HEK293T (cell line): ENCODE data around the gene NANOS1.

Experiments
- CTCF ChIA-PET: fragments of 350-600 bp; formaldehyde crosslinking; extraction: SDS; loops from one replicate; lab custom pipeline; 2021; ENCODE audit warnings: antibody characterized with exemption, inconsistent platforms; lab: Yijun Ruan, JAX
- POLR2A ChIA-PET: fragments of 350-600 bp; formaldehyde crosslinking; extraction: SDS; loops from one replicate; lab custom pipeline; 2020; ENCODE audit warnings: antibody characterized with exemption, inconsistent platforms; lab: Yijun Ruan, JAX
- DNase-seq: peaks from one replicate; pipeline ENCODE4 v3.0.0; 2012; ENCODE audit warnings: mixed read lengths; ENCODE audit errors: extremely low spot score
- ARNT ChIP-seq: fragments of 450-650 bp; IDR thresholded peaks from 2 replicates; pipeline ENCODE4 v1.6.1; 2017; ENCODE audit warnings: mild to moderate bottlenecking
- BHLHE40 ChIP-seq: fragments of 450-650 bp; IDR thresholded peaks from 2 replicates; pipeline ENCODE4 v1.6.1; 2016; ENCODE audit warnings: mild to moderate bottlenecking, moderate library complexity, borderline replicate concordance
- CTBP1 ChIP-seq: fragments of 450-650 bp; IDR thresholded peaks from 2 replicates; pipeline ENCODE4 v1.6.1; 2016; ENCODE audit warnings: borderline replicate concordance
- ELF4 ChIP-seq: fragments of 450-650 bp; IDR thresholded peaks from 2 replicates; pipeline ENCODE4 v1.6.1; 2017; ENCODE audit warnings: antibody characterized with exemption
- FOXA1 ChIP-seq: fragments of 450-650 bp; IDR thresholded peaks from 2 replicates; pipeline ENCODE4 v1.6.1; 2016; ENCODE audit warnings: mild to moderate bottlenecking
- FOXK2 ChIP-seq: fragments of 450-650 bp; IDR thresholded peaks from 2 replicates; pipeline ENCODE4 v1.6.1; 2016; ENCODE audit warnings: mild to moderate bottlenecking
- FOXM1 ChIP-seq: fragments of 450-650 bp; IDR thresholded peaks from 2 replicates; pipeline ENCODE4 v1.6.1; 2017; ENCODE audit warnings: mild to moderate bottlenecking, borderline replicate concordance
- HDGF ChIP-seq: fragments of 450-650 bp; IDR thresholded peaks from 2 replicates; pipeline ENCODE4 v1.6.1; 2017; ENCODE audit warnings: antibody characterized with exemption, borderline replicate concordance
- L3MBTL2 ChIP-seq: fragments of 450-650 bp; conservative IDR thresholded peaks from 2 replicates; pipeline ENCODE4 v1.6.1; 2016; ENCODE audit warnings: mild to moderate bottlenecking
- LEF1 ChIP-seq: fragments of 450-650 bp; IDR thresholded peaks from 2 replicates; pipeline ENCODE4 v1.6.1; 2017; ENCODE audit warnings: mild to moderate bottlenecking, borderline replicate concordance
- NFRKB ChIP-seq: fragments of 450-650 bp; IDR thresholded peaks from 2 replicates; pipeline ENCODE4 v1.6.1; 2016; ENCODE audit warnings: mild to moderate bottlenecking, moderate library complexity
- SP1 ChIP-seq: fragments of 450-650 bp; IDR thresholded peaks from 2 replicates; pipeline ENCODE4 v1.6.1; 2017
- SUZ12 ChIP-seq: fragments of 450-650 bp; IDR thresholded peaks from 2 replicates; pipeline ENCODE4 v1.6.1; 2016; ENCODE audit warnings: mild to moderate bottlenecking
- TARDBP ChIP-seq: fragments of 450-650 bp; IDR thresholded peaks from 2 replicates; pipeline ENCODE4 v1.6.1; 2016
- ZNF384 ChIP-seq: fragments of 450-650 bp; IDR thresholded peaks from 2 replicates; pipeline ENCODE4 v1.6.1; 2016
- TF ChIP-seq, protein P1 (sequence below): fragments of 450-650 bp; IDR thresholded peaks from 2 replicates; pipeline ENCODE4 v1.6.1; 2016

NANOS1 gene

DNA sequence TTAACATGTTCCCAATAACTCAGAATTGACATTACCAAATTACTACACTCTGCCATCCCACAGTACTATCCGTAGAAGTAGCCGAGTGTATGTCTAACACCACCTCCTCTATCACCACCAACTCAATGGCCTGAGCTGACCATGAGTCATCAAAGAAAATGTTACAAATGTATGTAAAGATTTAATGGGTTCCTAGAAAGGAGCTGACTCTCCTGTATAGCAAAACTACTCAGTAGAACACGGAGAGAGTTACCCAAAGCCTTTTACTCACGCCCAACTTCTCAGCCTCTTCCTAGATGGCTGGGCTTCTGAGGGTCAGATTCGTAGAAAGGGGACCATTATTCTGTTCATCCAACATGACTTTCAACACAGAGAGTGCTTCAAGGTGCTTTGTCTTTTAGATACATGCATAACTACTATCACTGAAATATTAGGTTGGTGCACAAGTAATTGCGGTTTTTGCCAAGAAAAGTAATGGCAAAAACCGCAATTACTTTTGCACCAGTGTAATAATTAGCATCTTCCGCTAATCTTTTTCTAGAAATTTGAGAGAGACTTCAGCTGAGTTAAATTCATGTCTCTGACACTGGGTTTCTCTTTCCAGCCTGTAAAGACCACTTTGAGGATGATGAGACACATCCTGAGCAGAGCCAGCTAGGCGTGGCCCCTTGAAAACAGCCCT, 24.0 kb upstream of the NANOS1 start:
- no peak for TF ChIP-seq HDGF
- no peak for TF ChIP-seq FOXA1
- TF ChIP-seq SP1: no peak
- TF ChIP-seq ELF4: no peak
- no peak for TF ChIP-seq CTBP1
- no peak for TF ChIP-seq L3MBTL2
- no peak for TF ChIP-seq NFRKB
- ChIA-PET POLR2A (interaction anchor here (0.8 kb wide), 1 partner anchor 251 kb away, joined by 3 read pairs; no protein-coding TSS in a partner anchor), CTCF (no interaction called here)
- DNase-seq: no peak

DNA sequence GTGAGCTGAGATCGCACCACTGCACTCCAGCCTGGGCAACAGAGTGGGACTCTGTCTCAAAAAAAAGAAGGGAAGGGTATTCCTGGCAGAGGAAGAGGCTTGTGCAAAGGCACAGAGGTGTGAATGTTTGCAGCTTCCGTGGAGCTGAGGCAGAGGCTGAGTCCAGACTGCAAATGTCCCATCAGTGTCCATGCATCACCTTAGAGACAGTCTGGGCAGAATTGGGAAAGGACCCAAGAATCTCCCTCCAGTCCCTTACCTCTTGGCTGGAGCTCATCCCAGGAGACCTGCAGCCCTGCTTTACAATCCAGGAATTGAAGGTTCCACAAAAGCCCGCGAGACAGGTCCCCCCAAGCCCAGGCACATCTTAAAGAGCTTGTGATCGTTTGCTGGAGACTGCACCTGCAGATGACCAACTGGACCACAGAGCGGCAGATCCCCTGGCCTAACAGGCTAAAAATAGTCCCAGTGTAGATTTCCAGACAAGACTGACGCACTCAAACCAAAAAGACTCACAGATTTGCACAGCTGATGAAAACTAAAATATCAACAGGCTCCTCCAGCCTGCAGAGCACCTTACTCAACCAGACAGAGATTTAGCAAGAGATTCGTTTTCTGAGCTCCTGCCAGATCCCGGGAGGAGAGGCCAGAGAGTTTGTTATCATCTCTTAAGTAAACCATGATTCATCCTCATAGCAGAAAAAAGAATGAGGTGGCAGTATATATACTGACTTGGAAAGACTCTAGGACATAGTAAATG, 22.9 kb upstream of the NANOS1 start:
- POLR2A ChIA-PET: no interaction called here
- CTCF ChIA-PET: no interaction called here
- no peak for DNase-seq
- TF ChIP-seq FOXA1 (no peak), NFRKB (no peak), LEF1 (no peak), ARNT (no peak), ELF4 (no peak), L3MBTL2 (no peak), SUZ12 (no peak), ZNF384 (no peak), FOXK2 (no peak), BHLHE40 (no peak), FOXM1 (no peak), CTBP1 (no peak), HDGF (no peak), TARDBP (no peak), SP1 (no peak)
- TF ChIP-seq, protein P1, sequence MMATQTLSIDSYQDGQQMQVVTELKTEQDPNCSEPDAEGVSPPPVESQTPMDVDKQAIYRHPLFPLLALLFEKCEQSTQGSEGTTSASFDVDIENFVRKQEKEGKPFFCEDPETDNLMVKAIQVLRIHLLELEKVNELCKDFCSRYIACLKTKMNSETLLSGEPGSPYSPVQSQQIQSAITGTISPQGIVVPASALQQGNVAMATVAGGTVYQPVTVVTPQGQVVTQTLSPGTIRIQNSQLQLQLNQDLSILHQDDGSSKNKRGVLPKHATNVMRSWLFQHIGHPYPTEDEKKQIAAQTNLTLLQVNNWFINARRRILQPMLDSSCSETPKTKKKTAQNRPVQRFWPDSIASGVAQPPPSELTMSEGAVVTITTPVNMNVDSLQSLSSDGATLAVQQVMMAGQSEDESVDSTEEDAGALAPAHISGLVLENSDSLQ: no peak

DNA sequence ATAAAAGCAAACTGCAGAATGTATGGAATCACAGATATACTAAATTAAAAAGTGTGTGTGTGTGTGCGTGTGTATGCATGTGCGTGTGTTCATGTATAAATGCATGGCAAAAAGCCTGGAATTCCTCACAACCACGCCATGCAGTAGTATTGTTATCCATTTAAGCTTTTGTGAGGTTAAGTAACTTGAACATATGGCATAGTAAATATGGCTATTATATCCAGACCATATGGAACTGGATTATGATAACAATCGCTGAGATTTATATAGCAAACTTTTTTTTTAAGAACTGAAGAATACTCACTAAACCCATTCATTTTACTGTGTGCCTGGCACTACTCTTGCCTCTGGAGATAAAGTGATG, 22.3 kb upstream of the NANOS1 start:
- TF ChIP-seq ELF4 (no peak), SUZ12 (no peak), LEF1 (no peak), ARNT (no peak), FOXM1 (no peak), FOXA1 (no peak), ZNF384 (no peak), HDGF (no peak), L3MBTL2 (no peak), NFRKB (no peak), SP1 (no peak), CTBP1 (no peak), TARDBP (no peak)
- TF ChIP-seq, protein P1: no peak
- ChIA-PET POLR2A (no interaction called here), CTCF (no interaction called here)

GRCh38 chr10:119020627-119020946, 8.9 kb upstream of the NANOS1 start:
- TF ChIP-seq ELF4: 0 out of 2 replicates have a peak, but pooled peaks have one; percentile 7
- TF ChIP-seq FOXA1: no peak
- CTCF ChIA-PET: interaction anchor here (0.6 to 0.7 kb wide), 3 partner anchors 13 to 491 kb away, joined by 3 to 4 read pairs (median 3); no protein-coding TSS in a partner anchor
- POLR2A ChIA-PET: no interaction called here
- no peak for DNase-seq

More for the DNA sequence above, 22.3 kb upstream of the NANOS1 start:
- no peak for DNase-seq

DNA sequence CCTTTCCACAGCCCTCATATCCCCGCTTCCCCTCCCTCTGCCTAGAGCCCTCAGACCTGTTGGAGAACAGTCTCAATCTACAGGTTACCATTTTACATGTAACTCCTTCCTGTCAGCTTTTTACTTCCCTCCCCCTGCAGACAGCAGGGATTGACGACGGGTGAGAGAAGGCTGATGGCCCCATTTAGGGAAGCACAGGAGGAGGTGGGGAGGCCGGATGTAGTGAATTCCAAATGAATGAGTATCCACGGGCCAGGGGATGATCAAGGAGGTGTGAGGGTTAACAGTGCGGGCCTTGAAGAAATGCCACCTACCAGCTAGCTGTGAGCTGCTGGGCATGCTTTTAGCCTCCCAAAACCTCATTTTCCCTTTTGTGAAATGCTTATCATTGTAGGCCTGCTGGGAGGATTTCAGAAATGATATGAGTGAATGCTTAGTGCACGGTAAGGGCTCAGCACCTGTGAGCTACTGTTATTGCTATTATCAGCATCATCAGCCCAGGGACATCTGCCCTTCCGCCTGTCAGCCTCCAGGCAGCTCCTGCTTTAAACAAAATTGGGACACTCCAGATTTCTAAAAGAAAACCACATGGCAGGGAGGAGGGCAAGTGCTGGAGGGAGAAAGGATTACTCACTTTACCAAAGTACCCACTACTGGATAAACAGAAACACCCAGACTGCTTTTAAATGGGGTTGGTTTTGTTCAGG, 6.5 kb upstream of the NANOS1 start:
- no peak for DNase-seq
- POLR2A ChIA-PET: no interaction called here
- CTCF ChIA-PET: no interaction called here

More for the DNA sequence above, 6.5 kb upstream of the NANOS1 start:
- TF ChIP-seq FOXK2 (no peak), NFRKB (no peak), HDGF (no peak), LEF1 (no peak), FOXM1 (no peak), ELF4 (no peak), L3MBTL2 (no peak), ZNF384 (no peak), SUZ12 (no peak), CTBP1 (no peak), TARDBP (no peak), BHLHE40 (no peak)
- TF ChIP-seq, protein P1: no peak
